ENCODE data around the gene AGPS. TPM values are rescaled to one million over a fixed set of nuclear protein-coding genes. Genes with fewer than 3 reads are reported as not detected.

Gene AGPS
- total RNA-seq, 4 donors from 2014 or later: 21.4 to 50.9 (median 34.3) TPM

- Histone ChIP-seq H3K27me3 (no peaks in the 10 kb centered on the region), H3K4me3 (no peak overlapping the region), H3K9me3 (no peaks in the 10 kb centered on the region), H3K4me1 (no peaks in the 10 kb centered on the region), H3K36me3 (no peaks in the 10 kb centered on the region), H3K27ac (no peak overlapping the region)
- TF ChIP-seq CTCF (IDR thresholded peaks at IDR 0.05) (no peak), EP300 (IDR thresholded peaks at IDR 0.05) (no peak), POLR2AphosphoS5 (IDR thresholded peaks at IDR 0.05) (no peak)
- no peak for ATAC-seq
- 91 to 95% methylated on average over 7 to 10 of the region's 10 CpGs for WGBS, 2 donors (ENCODE audit: low coverage in 1 of 2)
These were observed 153.5 kb downstream of the AGPS start for GRCh38 chr2:177545981-177546585.

- H3K27ac ChIP-seq: no peak overlapping the region
- peaks cover 0 to 6% (median 0%) of the 10 kb centered on the region in 3 donors for H3K4me1 ChIP-seq
- no peaks in the 10 kb centered on the region for H3K9me3 ChIP-seq
- H3K27me3 ChIP-seq: no peaks in the 10 kb centered on the region
- no peaks in the 10 kb centered on the region for H3K36me3 ChIP-seq
- no peak for ATAC-seq
- TF ChIP-seq POLR2A (IDR thresholded peaks at IDR 0.05): no peak
- TF ChIP-seq EP300 (IDR thresholded peaks at IDR 0.05): no peak
- TF ChIP-seq POLR2AphosphoS5 (IDR thresholded peaks at IDR 0.05): no peak
- TF ChIP-seq CTCF (IDR thresholded peaks at IDR 0.05): no peak
- no peak overlapping the region for H3K4me3 ChIP-seq
These were observed 154.5 kb downstream of the AGPS start for GRCh38 chr2:177547122-177547521.

GRCh38 chr2:177547772-177548171, 155.2 kb downstream of the AGPS start:
- Histone ChIP-seq H3K9me3 (no peaks in the 10 kb centered on the region), H3K36me3 (no peaks in the 10 kb centered on the region), H3K4me3 (no peak overlapping the region), H3K27me3 (no peaks in the 10 kb centered on the region), H3K4me1 (peaks cover 0 to 6% (median 0%) of the 10 kb centered on the region in 3 donors), H3K27ac (no peak overlapping the region)
- no peak for ATAC-seq
- TF ChIP-seq EP300 (IDR thresholded peaks at IDR 0.05): no peak
- no peak for TF ChIP-seq POLR2AphosphoS5 (IDR thresholded peaks at IDR 0.05)
- TF ChIP-seq CTCF (IDR thresholded peaks at IDR 0.05): no peak
- no peak for TF ChIP-seq POLR2A (IDR thresholded peaks at IDR 0.05)
- WGBS, 2 donors (ENCODE audit: low coverage in 1 of 2): no CpG with 5 or more reads among the region's 1 CpG

GRCh38 chr2:177548636-177549035, 156.1 kb downstream of the AGPS start:
- no peaks in the 10 kb centered on the region for H3K27me3 ChIP-seq
- H3K36me3 ChIP-seq: no peaks in the 10 kb centered on the region
- H3K9me3 ChIP-seq: no peaks in the 10 kb centered on the region
- no peak for TF ChIP-seq EP300 (IDR thresholded peaks at IDR 0.05)
- no peak for TF ChIP-seq CTCF (IDR thresholded peaks at IDR 0.05)
- no peak for TF ChIP-seq POLR2AphosphoS5 (IDR thresholded peaks at IDR 0.05)
- no peak for TF ChIP-seq POLR2A (IDR thresholded peaks at IDR 0.05)
- H3K4me3 ChIP-seq: no peak overlapping the region
- H3K4me1 ChIP-seq: peaks cover 0 to 6% (median 0%) of the 10 kb centered on the region in 3 donors
- ATAC-seq: no peak
- no peak overlapping the region for H3K27ac ChIP-seq

- Histone ChIP-seq H3K27ac (no peak overlapping the region), H3K36me3 (no peaks in the 10 kb centered on the region), H3K4me3 (no peak overlapping the region), H3K9me3 (no peaks in the 10 kb centered on the region), H3K27me3 (no peaks in the 10 kb centered on the region), H3K4me1 (peaks cover 0 to 6% (median 0%) of the 10 kb centered on the region in 3 donors)
- no peak for ATAC-seq
- no peak for TF ChIP-seq EP300 (IDR thresholded peaks at IDR 0.05)
- TF ChIP-seq CTCF (IDR thresholded peaks at IDR 0.05): no peak
- no peak for TF ChIP-seq POLR2AphosphoS5 (IDR thresholded peaks at IDR 0.05)
- TF ChIP-seq POLR2A (IDR thresholded peaks at IDR 0.05): no peak
These were observed 156.6 kb downstream of the AGPS start for GRCh38 chr2:177549171-177549570.

Measured in gastroesophageal sphincter (tissue), 4 donors.